CD4-positive, alpha-beta T cell treated with Interleukin-15 for 1 hour (primary cell): ENCODE measurements around the gene RUSF1.
"Not testable (repeated sequence)": the region's sequence is repeated elsewhere in the genome, so short reads cannot be mapped to it uniquely, and the experiment has no call there.

Source experiments
- DNase-seq: peaks from one replicate; pipeline ENCODE4 v3.0.0-alpha.2; 2020

The RUSF1 gene

GRCh38 chr16:31513884-31514283 is 5.7 kb upstream of the RUSF1 start:
- DNase-seq: no peak

DNA sequence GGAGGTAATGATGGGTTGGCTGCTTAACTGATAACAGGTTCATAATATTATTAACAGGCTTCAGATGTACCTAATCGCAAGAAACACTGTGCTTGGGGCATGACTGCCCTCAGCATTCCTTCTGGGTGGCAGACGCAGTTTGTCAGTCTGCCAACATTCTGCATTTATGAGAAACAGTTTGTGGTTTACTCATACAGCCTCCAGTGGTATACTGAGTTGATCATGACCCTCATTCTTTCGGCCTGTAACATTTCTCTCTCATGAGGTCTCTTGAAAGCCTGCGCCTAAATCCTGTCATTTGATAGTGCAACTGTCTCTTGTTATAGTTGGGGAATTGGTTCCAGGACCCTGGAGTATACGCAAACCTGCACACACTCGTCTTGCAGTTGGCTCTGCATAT is 4.9 kb upstream of the RUSF1 start:
- no peak for DNase-seq

DNA sequence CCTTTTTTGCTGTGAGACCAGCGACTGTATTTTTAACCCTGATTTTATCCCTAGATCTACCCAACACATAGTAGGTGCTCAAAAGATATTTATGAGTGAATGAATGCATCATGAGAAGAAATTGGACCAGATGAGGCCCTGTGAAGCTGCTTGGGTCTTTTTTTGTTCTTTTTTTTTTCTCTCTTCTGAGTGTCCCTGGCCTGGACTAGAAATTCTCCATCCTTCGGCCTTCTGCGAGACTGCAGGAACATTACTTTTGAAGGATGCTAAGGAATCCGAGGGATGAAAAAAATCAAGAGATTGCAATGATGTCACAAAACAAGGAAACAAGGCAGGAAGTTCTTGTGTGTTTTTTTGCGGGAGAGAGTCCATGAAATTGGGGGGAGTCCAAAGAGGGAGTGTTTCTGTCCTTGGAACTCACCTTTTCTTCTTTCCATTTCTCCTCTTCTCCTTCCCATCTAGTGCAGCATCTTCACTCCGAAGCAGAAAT is 560 bp upstream of the RUSF1 start:
- DNase-seq: no peak

DNA sequence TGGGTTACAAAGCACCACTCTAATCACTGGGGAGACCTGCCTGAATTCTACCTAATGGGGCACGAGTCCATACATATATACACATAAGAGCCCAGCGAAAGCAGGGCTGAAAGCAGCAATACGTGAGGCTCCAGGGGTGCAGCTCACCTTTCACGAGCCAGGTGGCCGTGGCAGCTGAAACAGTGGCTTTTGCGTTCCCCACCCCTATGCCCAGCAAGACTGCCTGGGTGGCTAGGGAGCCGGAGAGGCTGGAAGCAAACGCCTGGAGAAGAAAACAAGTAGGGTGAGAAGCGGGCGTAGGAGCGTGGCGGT is 618 bp downstream of the RUSF1 start:
- peak; percentile 22 for DNase-seq

GRCh38 chr16:31505483-31505882 is 2.7 kb downstream of the RUSF1 start:
- DNase-seq: no peak

- DNase-seq: no peak
Observed at GRCh38 chr16:31504159-31504558, 4.0 kb downstream of the RUSF1 start.

DNA sequence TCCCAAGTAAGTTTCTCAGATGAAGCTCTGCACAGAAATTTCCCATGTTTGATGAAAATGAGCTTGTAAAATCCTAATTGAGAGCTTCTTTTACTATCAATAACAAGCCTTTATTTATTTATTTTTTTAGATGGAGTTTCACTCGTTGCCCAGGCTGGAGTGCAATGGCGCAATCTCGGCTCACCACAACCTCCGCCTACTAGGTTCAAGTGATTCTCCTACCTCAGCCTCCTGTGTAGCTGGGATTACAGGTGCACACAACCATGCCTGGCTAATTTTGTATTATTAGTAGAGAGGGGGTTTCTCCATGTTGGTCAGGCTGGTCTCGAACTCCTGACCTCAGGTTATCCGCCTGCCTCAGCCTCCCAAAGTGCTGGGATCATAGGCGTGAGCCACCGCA is 4.6 kb downstream of the RUSF1 start:
- DNase-seq: not testable (repeated sequence)

- DNase-seq: no peak
Observed at GRCh38 chr16:31502981-31503380, 5.2 kb downstream of the RUSF1 start.

DNA sequence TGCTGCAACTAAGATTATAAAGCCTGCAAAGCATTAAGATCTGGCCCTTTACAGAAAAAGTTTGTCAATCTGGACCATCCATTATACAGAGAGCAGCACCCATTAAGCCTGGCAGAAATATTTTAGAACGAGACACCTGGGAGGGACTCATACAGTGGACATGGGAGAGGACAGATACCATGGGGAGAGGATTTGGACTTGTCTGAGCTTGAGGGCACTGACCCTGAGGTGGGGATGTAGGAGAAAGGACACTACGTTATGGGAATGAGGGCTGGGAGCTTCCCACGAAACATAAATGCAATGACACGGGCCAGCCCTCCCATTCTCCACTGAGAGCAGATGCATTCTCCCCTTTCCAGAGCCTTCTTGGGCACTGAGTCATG is 6.2 kb downstream of the RUSF1 start:
- DNase-seq: no peak

- DNase-seq: no peak
Observed at GRCh38 chr16:31501226-31501965, 6.8 kb downstream of the RUSF1 start.

DNA sequence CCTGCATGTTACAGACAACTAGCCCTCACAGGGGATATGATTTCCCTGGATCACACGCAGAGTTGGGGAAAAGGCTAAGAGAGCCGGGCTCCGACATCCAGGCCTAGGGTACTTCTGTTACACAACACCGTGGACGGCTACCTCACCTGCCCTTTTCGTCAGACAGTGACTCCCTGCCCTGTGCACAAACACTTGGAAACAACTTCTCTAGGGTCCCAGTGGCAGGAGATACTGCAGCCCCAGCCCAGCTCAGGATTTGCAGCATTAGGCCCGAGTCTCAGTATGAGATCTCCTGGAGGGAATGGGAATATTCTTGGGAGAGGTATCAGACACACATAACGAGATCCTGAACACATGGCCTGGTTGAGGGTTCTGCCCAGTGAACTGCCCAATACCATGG is 8.3 kb downstream of the RUSF1 start:
- no peak for DNase-seq

DNA sequence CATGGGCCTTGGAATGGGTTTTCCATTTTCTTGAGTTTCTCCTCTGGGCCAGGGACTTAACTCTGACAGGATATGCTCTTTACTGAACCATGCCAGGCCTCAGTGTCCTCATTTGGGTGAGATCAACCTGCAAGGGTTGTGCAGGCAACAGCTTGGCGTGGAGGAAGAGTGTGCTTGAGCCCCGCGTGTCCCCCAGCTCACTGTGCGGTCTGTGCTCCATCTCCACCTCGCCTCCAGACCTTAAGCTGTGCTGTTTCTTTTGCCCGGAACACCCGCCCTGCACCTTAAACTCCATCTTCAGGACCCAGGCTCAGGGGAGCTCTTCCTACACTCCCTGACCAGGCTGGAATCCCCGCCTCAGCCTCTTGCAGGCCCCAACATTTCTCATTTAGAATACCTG is 9.7 kb downstream of the RUSF1 start:
- DNase-seq: no peak

DNA sequence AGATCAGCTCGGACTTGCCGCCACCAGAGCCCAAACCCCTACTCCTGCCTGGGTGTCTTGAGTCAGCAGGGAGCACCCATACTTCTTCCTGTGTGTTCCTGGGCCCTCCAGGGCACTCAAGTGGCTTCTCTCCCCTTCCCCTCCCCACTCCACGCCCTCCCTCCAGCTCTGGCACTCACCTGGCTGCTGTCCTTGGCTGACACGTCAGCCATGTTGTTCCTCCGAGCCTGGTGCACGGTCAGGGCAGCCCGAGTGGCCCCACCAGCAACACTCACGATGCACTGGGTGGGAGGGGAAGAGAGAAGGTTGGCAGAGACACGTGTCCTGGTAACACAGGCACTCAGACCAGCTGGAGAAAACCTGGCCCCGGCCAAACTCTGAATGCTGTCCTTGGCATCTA is 11.5 kb downstream of the RUSF1 start:
- DNase-seq: no peak

DNA sequence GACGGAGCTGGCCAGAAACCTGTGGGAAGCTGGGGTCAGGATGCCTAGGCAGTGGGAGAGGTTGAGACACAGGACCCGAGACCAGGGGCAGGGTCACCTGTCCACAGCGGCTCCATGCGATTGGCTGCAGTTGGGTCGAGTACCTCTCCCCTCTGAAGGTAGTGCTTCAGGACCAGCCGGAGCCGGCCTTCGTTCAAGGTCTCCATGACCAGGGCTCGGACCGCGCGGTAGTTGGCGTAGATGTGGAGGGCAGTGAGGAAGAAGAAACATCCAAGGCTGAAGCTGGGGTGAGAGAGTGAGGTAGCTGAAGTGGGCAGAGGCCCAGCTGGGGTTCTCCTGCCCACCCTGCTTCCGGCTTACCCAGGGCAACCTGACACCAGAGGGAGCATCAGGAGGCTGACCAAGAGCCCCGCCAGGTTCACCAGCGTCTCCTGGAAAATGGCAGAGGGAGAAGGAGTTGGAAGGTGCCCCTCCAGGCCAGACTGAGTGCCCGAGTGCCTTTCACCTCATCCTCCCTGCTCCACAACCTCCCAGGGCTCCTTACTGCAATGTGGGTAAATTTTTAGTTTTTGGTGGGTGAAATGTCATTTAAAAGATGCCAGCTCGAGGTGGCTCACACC is 14.6 kb downstream of the RUSF1 start:
- DNase-seq: no peak

DNA sequence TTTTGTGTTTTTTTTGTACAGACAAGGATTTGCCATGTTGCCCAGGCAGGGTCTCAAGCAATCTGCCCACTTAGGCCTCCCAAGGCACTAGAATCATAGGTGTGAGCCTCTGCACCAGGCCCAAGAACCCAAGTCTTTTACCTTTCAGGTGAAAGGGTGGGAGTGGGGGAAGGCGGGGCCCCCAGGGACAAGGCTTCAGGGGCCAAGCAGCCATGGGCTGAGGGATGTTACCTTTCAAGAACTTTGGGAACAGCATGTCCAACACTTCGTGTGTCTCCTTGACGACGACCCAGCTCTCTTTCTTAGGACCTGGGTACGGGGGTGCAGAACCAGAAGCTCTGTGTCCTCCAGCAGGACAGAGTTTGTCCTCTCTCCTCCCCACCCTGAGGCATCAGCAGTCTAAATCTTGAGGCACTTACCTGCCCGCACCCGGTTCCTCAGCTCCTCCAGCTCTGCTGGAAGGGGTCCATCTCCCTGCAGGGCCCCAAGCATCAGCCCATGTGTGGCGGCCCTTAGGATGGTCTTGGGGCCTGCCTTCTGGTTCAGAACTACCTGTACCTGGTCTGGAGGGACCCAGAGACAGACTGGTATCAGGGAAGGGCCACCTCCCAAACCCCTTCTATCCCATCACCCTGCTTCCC is 16.3 kb downstream of the RUSF1 start:
- DNase-seq: no peak

DNA sequence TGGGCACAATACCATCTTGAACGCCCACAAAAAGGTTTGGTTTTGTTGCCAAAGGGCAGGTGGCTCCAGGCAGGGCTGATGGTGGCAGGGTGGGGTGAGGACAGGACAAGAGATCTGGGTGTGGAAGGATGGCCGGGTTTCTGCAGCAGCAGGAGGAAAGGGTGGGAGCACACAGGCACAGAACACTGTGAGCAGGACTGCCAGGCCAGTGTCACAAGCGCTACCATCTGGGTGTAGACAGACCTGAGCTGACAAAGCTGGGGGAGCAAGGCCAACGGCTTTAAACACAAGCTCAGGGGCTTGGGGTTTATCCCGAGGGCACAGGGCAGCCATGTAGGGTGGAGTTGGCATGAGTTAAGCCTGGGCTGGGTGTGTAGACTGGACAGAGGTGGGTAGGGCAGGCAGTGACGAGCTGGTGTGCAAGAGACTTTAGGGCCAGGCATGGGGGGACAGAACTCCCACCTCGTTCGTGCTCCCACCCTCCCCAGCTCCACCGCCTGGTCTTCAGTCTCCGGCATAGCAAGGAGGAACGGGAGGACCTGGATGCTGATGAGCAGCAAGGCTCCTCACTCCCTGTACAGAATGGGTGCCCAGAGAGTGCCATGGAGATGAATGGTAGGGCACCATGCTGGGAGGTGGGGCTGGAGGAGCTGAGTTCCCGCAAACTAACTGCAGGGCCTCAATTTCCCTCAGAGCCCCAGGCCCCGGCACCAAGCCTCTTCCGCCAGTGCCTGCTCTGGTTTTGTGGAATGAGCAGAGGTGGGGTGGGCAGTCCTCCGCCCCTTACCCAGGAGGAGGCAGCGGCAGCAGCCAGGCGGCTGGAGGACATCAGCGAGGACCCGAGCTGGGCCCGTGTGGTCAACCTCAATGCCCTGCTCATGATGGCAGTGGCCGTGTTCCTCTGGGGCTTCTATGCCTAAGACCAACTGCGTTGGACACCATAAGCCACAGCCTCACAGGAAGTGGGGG is 18.3 kb downstream of the RUSF1 start:
- no peak for DNase-seq

DNA sequence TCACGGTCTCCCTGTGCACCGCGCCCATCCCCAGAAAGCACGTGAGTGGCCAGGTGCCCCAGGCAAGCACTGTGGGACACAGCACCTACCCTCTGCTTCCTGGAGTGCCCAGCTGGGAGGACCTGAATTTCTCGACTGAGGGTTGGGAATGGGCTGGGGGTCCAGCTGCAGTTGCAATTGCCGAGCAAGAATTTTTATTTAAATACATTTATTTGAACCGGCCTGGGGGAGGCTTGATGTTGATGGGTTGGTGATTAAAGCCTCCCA is 19.0 kb downstream of the RUSF1 start:
- DNase-seq: no peak

DNA sequence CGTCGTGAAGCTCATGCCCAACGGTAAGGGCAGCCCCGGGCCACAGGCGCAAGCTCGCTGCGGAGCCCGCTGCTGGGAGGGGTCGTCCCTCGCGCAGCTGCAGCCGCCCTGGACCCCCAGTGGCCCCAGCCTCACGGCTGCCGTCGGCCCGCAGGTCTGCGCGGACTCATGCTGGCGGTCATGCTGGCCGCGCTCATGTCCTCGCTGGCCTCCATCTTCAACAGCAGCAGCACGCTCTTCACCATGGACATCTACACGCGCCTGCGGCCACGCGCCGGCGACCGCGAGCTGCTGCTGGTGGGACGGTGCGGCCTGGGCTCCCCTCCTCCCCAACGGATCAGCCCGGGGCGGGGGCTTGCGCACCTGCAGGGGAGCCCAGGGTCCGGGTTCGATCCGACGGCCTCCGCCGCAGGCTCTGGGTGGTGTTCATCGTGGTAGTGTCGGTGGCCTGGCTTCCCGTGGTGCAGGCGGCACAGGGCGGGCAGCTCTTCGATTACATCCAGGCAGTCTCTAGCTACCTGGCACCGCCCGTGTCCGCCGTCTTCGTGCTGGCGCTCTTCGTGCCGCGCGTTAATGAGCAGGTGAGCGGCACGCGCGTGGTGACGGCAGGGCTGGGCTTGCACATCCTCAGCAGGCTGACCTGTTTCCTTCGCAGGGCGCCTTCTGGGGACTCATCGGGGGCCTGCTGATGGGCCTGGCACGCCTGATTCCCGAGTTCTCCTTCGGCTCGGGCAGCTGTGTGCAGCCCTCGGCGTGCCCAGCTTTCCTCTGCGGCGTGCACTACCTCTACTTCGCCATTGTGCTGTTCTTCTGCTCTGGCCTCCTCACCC is 19.5 kb downstream of the RUSF1 start:
- DNase-seq: no peak

DNA sequence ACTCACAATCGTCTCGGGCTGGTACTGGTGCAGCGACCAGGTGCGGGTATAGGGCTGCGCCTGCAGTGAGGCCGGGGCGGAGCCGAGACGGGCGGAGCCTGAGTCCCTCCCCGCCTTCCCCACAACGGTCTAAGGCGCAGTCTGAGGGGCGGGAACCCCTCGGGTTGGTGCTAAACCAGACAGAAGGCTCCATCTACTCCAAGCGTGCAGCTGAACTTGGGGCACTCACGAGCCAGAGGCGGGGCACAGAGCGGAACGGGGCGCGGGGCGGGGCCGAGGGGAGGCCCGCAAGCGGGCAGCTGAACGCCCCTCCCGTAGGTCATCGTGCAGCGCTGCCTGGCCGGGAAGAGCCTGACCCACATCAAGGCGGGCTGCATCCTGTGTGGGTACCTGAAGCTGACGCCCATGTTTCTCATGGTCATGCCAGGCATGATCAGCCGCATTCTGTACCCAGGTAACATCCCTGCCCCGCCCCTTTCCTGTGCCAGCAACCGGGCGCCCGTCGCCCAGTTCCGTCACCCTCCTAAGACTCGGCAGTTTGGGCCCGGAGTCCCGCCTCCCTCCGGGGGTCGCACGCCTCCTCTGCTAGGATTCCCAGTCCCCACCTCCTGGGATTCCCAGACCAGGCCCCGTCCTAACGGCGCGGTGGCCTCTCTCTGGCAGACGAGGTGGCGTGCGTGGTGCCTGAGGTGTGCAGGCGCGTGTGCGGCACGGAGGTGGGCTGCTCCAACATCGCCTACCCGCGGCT is 20.3 kb downstream of the RUSF1 start:
- peak; percentile 76 for DNase-seq

DNA sequence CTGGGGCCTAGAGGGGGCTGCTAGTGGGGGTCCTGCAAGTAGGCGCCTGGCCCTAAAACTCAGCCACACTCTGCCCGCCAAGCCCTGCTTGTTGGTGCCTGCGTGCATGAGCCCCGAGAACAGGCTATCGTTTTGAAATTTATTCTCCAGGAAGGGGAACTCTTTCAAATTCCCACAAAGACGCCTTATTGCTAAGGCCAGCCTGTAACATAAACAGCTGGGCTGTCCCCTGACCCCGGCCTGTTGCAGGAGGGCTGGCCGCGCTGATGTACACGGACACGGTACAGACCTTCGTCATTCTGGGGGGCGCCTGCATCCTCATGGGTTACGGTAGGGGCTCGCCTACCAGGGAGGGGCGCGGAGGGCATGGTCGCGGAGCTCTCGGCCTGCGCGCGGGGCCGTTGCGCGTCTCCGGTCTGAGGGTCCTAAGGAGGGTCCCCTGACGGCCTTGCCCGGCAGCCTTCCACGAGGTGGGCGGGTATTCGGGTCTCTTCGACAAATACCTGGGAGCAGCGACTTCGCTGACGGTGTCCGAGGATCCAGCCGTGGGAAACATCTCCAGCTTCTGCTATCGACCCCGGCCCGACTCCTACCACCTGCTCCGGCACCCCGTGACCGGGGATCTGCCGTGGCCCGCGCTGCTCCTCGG is 21.0 kb downstream of the RUSF1 start:
- no peak for DNase-seq

- DNase-seq: no peak
Observed at GRCh38 chr16:31486045-31486444, 22.1 kb downstream of the RUSF1 start.
